Measurements from ENCODE around the gene EFL1. TPM values are rescaled to one million over a fixed set of nuclear protein-coding genes. Genes with fewer than 3 reads are reported as not detected.

The EFL1 gene
- total and polyA plus RNA-seq, 2 of the 8 experiments (the other 6 are each of a cell fraction or from before 2014, with no cell fraction given): 10.8 to 31.5 TPM

- TF ChIP-seq RAD21 (IDR thresholded peaks at IDR 0.05 in 1 of 2, conservative IDR thresholded peaks at IDR 0.05 in 1 of 2; ENCODE audit: low read depth in 2 of 2, low read length in 2 of 2) (no peak), CHD7 (IDR thresholded peaks at IDR 0.05; ENCODE audit: insufficient replicate concordance, low read length) (no peak)
Measured at GRCh38 chr15:82095803-82096202, 166.7 kb downstream of the EFL1 start (continued).
